ENCODE measurements around the gene PDZD7. TPM values are rescaled to one million over a fixed set of nuclear protein-coding genes. Genes with fewer than 3 reads are reported as not detected.

The PDZD7 gene
- total and polyA plus RNA-seq, 10 donors, result 0.17 to 2.3 (median 1.1) TPM

DNA sequence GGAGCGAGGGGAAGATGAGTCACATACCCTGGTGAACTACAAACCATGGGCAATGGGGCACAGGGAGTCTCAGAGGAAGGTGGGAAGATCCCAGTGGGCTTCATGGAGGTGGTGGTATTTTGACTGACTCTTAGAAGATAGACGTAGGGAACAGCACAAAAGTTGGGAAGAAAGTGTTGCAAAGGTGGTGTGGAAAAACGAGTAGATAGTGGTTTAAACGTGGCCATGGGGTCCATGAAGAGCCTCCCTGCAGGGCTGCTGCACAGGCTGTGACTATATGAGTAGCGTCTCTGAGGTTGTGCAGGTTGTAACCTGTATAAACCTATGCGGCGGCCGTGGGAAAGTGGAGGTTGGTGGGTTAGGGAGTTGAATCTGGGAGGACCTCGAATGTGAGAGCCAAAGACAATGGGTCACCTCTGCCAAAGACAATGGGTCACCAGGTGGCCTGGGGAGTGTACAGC lies 17.5 kb downstream of the PDZD7 start:
- Histone ChIP-seq H3K4me1 (peaks cover 10 to 44% (median 27%) of the 10 kb centered on the region in 6 donors), H3K9me3 (no peaks in the 10 kb centered on the region), H3K36me3 (no peaks in the 10 kb centered on the region), H3K27me3 (replicated peaks in 1 of 7) (peaks cover 0 to 30% (median 6%) of the 10 kb centered on the region in 7 donors), H3K27ac (peak overlapping the region in 6 of 8 donors; percentile 36 to 77 (median 58)), H3K4me3 (no peak overlapping the region)
- 56 to 67% (median 58%) methylated on average over 9 of the region's 9 CpGs for WGBS, 5 donors
- DNase-seq, result no peak
- TF ChIP-seq POLR2A (IDR thresholded peaks at IDR 0.05) (no peak), POLR2AphosphoS5 (IDR thresholded peaks at IDR 0.05) (no peak)
- TF ChIP-seq, protein P1, sequence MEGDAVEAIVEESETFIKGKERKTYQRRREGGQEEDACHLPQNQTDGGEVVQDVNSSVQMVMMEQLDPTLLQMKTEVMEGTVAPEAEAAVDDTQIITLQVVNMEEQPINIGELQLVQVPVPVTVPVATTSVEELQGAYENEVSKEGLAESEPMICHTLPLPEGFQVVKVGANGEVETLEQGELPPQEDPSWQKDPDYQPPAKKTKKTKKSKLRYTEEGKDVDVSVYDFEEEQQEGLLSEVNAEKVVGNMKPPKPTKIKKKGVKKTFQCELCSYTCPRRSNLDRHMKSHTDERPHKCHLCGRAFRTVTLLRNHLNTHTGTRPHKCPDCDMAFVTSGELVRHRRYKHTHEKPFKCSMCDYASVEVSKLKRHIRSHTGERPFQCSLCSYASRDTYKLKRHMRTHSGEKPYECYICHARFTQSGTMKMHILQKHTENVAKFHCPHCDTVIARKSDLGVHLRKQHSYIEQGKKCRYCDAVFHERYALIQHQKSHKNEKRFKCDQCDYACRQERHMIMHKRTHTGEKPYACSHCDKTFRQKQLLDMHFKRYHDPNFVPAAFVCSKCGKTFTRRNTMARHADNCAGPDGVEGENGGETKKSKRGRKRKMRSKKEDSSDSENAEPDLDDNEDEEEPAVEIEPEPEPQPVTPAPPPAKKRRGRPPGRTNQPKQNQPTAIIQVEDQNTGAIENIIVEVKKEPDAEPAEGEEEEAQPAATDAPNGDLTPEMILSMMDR (IDR thresholded peaks at IDR 0.05 in 8 of 11, conservative IDR thresholded peaks at IDR 0.05 in 3 of 11), result no peak
- intact Hi-C loops (cut with DNase I; ENCODE audit: low total_unique reads), result no loop called here

DNA sequence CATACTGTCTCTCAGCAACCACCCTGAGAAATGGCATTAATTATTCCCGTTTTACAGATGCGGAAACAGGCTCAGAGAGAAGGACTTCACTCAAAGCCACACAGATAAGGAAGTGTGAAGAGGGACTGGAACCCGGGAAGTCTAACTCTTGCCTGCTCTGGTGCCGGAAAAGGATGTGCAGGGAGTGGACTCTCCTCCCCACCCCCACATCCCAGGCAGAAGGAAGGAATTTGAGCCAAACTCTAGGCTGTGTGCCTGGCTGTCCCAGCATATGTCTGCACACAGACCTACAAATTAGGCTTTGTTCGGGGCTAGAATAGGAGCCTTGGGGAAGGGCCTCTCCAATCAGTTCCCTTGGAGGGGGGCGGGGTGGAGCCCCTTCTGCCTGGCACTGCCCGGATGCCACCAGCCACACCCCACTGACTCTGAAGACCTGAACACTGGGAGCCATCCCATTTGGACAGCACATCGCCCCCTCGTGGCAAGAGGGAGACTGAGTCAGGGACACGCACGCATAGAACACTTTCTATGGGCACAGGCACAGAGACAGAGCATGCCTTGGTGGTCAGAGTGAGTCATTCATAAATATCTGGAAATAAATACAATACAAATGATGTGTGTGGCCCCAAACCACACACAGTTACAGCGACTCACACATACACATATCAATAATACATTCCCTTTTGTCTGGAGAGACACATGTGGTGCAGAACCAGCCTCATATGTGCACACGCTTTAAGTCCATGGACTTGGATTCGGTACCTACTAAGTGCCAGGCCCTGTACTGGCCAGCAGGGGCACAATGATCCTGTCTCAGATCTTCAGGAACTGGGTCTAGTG lies 18.2 kb downstream of the PDZD7 start:
- no peak for TF ChIP-seq POLR2A (IDR thresholded peaks at IDR 0.05)
- TF ChIP-seq, protein P1 (IDR thresholded peaks at IDR 0.05 in 8 of 11, conservative IDR thresholded peaks at IDR 0.05 in 3 of 11), result peak; percentile 73 to 97 (median 90)
- peak; percentile 47 to 73 (median 64) for TF ChIP-seq POLR2AphosphoS5 (IDR thresholded peaks at IDR 0.05)
- Histone ChIP-seq H3K9me3 (no peaks in the 10 kb centered on the region), H3K27me3 (replicated peaks in 1 of 7) (peaks cover 0 to 23% (median 6%) of the 10 kb centered on the region in 7 donors), H3K36me3 (no peaks in the 10 kb centered on the region), H3K4me1 (peaks cover 10 to 43% (median 22%) of the 10 kb centered on the region in 6 donors), H3K4me3 (no peak overlapping the region), H3K27ac (peak overlapping the region in 7 of 8 donors; percentile 36 to 77 (median 57))
- DNase-seq, result peak; percentile 89
- WGBS, 5 donors, result 18 to 33% (median 22%) methylated on average over 8 to 14 of the region's 14 CpGs
- intact Hi-C loops (cut with DNase I; ENCODE audit: low total_unique reads), result no loop called here

- H3K27ac ChIP-seq, result peak overlapping the region in 6 of 8 donors; percentile 47 to 77 (median 58)
- DNase-seq, result peak; percentile 74
- TF ChIP-seq, protein P1 (IDR thresholded peaks at IDR 0.05 in 8 of 11, conservative IDR thresholded peaks at IDR 0.05 in 3 of 11), result no peak
- TF ChIP-seq POLR2AphosphoS5 (IDR thresholded peaks at IDR 0.05) (no peak), POLR2A (IDR thresholded peaks at IDR 0.05) (no peak)
- no peaks in the 10 kb centered on the region for H3K9me3 ChIP-seq
- peaks cover 0 to 15% (median 2%) of the 10 kb centered on the region in 7 donors for H3K27me3 ChIP-seq (replicated peaks in 1 of 7)
- H3K36me3 ChIP-seq, result peaks cover 0 to 8% (median 5%) of the 10 kb centered on the region in 6 donors
- H3K4me3 ChIP-seq, result no peak overlapping the region
- WGBS, 5 donors, result 74 to 79% (median 78%) methylated on average over 13 to 22 of the region's 22 CpGs
- H3K4me1 ChIP-seq, result peaks cover 10 to 50% (median 24%) of the 10 kb centered on the region in 6 donors
- intact Hi-C loops (cut with DNase I; ENCODE audit: low total_unique reads), result no loop called here
These were observed 19.2 kb downstream of the PDZD7 start for GRCh38 chr10:101011517-101012423.

All from spleen (tissue), 11 donors.